Testis (tissue), 2 donors: ENCODE measurements around the gene TBX1.

ENCODE experiments used
- CTCF ChIP-seq, 3 experiments: fragments of 450-650 bp in 2 of 3; fragments of 200-600 bp in 1 of 3; sonication (generic) in 1 of 3; IDR thresholded peaks; one replicate each; pipeline ENCODE4 v1.5.1; 2016 to 2019; ENCODE audit warnings: antibody characterized with exemption in 3 of 3, mild to moderate bottlenecking in 2 of 3, moderate library complexity in 1 of 3
- POLR2A ChIP-seq: fragments of 450-650 bp; IDR thresholded peaks from one replicate; pipeline ENCODE4 v1.6.1; 2017; ENCODE audit warnings: antibody characterized with exemption, mild to moderate bottlenecking, moderate library complexity

GRCh38 chr22:19764299-19764593 lies 3.7 kb downstream of the TBX1 start:
- TF ChIP-seq CTCF (IDR thresholded peaks at IDR 0.05) (no peak), POLR2A (no peak)
